ENCODE measurements around the gene CEP95. TPM values are rescaled to one million over a fixed set of nuclear protein-coding genes. Genes with fewer than 3 reads are reported as not detected.

Gene CEP95
- total RNA-seq, 1 donor from 2014 or later = 6.9 TPM

DNA sequence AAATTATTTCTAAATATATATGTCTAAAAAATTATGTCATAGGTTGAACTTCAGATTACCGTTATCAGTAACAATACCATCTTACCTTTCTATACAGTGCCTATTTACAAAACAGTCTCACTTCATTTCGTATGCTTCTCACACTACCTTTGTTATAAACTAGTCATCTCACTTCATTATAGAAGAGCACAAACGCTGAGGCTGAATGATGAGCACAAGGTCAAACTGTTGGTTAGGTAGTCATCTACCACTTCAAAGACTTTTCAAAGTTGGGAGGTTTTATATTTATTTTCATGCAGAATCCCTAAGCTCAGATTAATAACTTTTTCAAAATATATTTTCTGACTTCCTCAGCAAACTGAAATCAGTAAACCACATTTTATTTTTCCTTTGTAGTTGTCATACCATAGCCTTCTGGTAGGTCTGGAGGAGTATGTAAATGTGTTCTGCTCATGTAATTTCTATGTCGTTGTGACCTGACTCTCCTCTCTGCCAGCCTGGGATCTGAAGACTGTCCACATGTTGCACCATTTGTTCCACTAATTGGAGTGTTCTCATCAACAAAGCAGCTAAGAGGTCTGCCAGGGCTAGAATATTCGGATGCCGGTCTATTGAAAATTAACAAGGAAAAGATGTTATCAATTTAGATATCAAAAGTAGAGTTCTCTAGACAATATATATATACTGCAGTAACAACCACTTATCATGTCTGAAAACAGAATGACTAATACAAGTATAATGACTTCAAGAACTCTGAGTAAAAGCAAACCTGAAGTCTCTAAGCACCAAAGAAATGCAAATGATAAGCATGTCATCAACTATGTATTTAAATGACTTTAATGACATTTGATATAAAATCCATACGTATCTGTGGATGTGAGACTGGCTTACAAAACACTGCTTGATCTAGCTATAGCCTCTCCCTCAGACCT is 73.9 kb downstream of the CEP95 start:
- no peaks in the 10 kb centered on the region for H3K27me3 ChIP-seq
- DNase-seq (ENCODE audit: low spot score in 2 of 2) = no peak
- no peak overlapping the region for H3K4me3 ChIP-seq
- peaks cover 33 to 76% of the 10 kb centered on the region in 2 donors for H3K36me3 ChIP-seq
- no peaks in the 10 kb centered on the region for H3K9me3 ChIP-seq
- TF ChIP-seq, protein P1, sequence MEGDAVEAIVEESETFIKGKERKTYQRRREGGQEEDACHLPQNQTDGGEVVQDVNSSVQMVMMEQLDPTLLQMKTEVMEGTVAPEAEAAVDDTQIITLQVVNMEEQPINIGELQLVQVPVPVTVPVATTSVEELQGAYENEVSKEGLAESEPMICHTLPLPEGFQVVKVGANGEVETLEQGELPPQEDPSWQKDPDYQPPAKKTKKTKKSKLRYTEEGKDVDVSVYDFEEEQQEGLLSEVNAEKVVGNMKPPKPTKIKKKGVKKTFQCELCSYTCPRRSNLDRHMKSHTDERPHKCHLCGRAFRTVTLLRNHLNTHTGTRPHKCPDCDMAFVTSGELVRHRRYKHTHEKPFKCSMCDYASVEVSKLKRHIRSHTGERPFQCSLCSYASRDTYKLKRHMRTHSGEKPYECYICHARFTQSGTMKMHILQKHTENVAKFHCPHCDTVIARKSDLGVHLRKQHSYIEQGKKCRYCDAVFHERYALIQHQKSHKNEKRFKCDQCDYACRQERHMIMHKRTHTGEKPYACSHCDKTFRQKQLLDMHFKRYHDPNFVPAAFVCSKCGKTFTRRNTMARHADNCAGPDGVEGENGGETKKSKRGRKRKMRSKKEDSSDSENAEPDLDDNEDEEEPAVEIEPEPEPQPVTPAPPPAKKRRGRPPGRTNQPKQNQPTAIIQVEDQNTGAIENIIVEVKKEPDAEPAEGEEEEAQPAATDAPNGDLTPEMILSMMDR (IDR thresholded peaks at IDR 0.05) = no peak
- H3K4me1 ChIP-seq = no peaks in the 10 kb centered on the region
- H3K27ac ChIP-seq = no peak overlapping the region
- intact Hi-C loops (cut with DNase I) = no loop called here

DNA sequence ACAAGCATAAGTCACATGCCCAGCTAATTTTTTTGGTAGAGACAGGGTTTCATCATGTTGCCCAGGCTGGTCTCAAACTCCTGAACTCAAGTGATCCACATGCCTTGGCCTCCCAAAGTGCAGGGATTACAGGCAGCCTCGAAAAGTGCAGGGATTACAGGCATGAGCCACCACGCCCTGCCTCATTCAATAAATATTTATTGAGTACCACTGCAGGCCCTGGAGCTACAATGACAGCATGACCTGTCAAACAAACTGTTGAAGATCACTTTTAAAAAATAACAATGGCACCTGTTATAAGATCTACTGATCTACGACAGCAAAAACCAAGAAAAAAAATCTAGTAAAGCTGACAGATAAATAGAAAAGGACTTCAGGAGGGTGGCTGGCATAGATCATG is 76.3 kb downstream of the CEP95 start:
- H3K27ac ChIP-seq = no peak overlapping the region
- intact Hi-C loops (cut with DNase I) = no loop called here
- H3K36me3 ChIP-seq = peaks cover 24 to 56% of the 10 kb centered on the region in 2 donors
- no peaks in the 10 kb centered on the region for H3K27me3 ChIP-seq
- H3K9me3 ChIP-seq = no peaks in the 10 kb centered on the region
- no peak for DNase-seq (ENCODE audit: low spot score in 2 of 2)
- H3K4me1 ChIP-seq = no peaks in the 10 kb centered on the region
- TF ChIP-seq, protein P1 (IDR thresholded peaks at IDR 0.05) = no peak
- no peak overlapping the region for H3K4me3 ChIP-seq

DNA sequence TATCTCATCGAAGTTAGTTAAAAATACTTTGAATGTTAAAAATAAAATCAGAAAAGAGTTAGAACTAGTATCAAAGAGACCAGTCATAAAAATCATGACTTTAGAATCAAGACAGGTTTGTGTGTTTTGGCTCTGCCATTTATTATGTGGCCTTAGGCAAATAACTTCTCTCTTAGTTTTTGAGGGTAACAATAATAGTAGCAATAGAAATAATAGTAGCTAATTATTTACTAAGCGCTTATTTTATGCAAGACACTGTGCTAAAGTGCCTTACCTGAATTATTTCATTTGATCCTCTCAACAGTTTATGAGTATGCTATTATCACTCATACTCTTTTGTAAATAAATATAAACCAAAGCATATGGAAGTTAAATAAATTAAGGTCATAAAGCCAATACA is 78.4 kb downstream of the CEP95 start:
- Histone ChIP-seq H3K27me3 (no peaks in the 10 kb centered on the region), H3K27ac (no peak overlapping the region), H3K4me3 (no peak overlapping the region), H3K36me3 (peaks cover 24 to 37% of the 10 kb centered on the region in 2 donors), H3K4me1 (no peaks in the 10 kb centered on the region), H3K9me3 (no peaks in the 10 kb centered on the region)
- intact Hi-C loops (cut with DNase I) = no loop called here
- TF ChIP-seq, protein P1 (IDR thresholded peaks at IDR 0.05) = no peak
- DNase-seq (ENCODE audit: low spot score in 2 of 2) = no peak

Other genes starting within 250 kb of the CEP95 start
- gene TEX2, start 243.7 kb upstream of the CEP95 start, total RNA-seq = 94.6 TPM
- 325 TPM for gene PECAM1, start 116.1 kb upstream of the CEP95 start, total RNA-seq
- 6.2 TPM for gene MILR1, start 57.9 kb upstream of the CEP95 start, total RNA-seq
- 1.5 TPM for gene POLG2, start 9.9 kb upstream of the CEP95 start, total RNA-seq
- 564 TPM for gene DDX5, start 688 bp upstream of the CEP95 start, total RNA-seq
- gene SMURF2, start 155.3 kb downstream of the CEP95 start, total RNA-seq = 17.6 TPM